GM12878 (cell line): ENCODE measurements around the gene ANAPC2. TPM values are rescaled to one million over a fixed set of nuclear protein-coding genes. Genes with fewer than 3 reads are reported as not detected.

Experiments used
- ATAC-seq: fragments of 200-7000 bp; cut with Tn5 transposase; 3 replicates; pipeline ENCODE4 v1.9.1; 2020; ENCODE audit warnings: mild to moderate bottlenecking, moderate library complexity
- BruUV-seq: library from RNA; stranded (reverse); fragments of 400-500 nt; replicated peaks from 2 replicates; lab custom pipeline; 2021; lab: Mats Ljungman, UMichigan
- CTCF ChIA-PET: fragments of 300-600 bp; sonication (Branson Sonifier 250); formaldehyde crosslinking; extraction: SDS; loops from one replicate; lab custom pipeline; 2021; ENCODE audit warnings: inconsistent platforms; lab: Yijun Ruan, JAX
- POLR2A ChIA-PET: fragments of 350-600 bp; formaldehyde crosslinking; extraction: SDS; loops from one replicate; lab custom pipeline; 2021; ENCODE audit warnings: inconsistent platforms; lab: Charles Lee
- RAD21 ChIA-PET: fragments of 300-600 bp; sonication (Branson Sonifier 250); formaldehyde crosslinking; loops from one replicate; lab custom pipeline; 2023; ENCODE audit warnings: antibody characterized with exemption; ENCODE audit not compliant: unreplicated experiment; lab: Charles Lee
- SMC1A ChIA-PET: fragments of 300-600 bp; sonication (Branson Sonifier 250); formaldehyde crosslinking; loops from one replicate; lab custom pipeline; 2023; ENCODE audit not compliant: unreplicated experiment, uncharacterized antibody; lab: Charles Lee
- DNase-seq: peaks from one replicate; pipeline ENCODE4 v3.0.0-alpha.2; 2011; ENCODE audit warnings: low read depth, low spot score
- FAIRE-seq: peaks from 3 replicates; lab custom pipeline; 2011; peaks lifted over from hg19 to GRCh38; lab: Jason Lieb, UNC
- H2AFZ ChIP-seq: 2 replicates; pipeline ENCODE4 v1.6.0; 2011; ENCODE audit warnings: low read depth, low read length, control low read depth; ENCODE audit not compliant: control insufficient read depth
- H3K27ac ChIP-seq: 2 replicates; pipeline ENCODE4 v1.5.1; 2011; ENCODE audit warnings: control low read depth; ENCODE audit not compliant: control insufficient read depth, insufficient read depth
- H3K27me3 ChIP-seq, 2 experiments: replicated peaks in 1 of 2; 2 replicates each; pipeline versions ENCODE4 v1.6.0 to v1.6.1; 2011; ENCODE audit warnings: low read length in 1 of 2; ENCODE audit not compliant: control insufficient read depth in 2 of 2, insufficient read depth in 2 of 2
- H3K36me3 ChIP-seq, 2 experiments: 2 replicates each; pipeline ENCODE4 v1.5.1; 2011; ENCODE audit warnings: low read length in 1 of 2; ENCODE audit not compliant: control insufficient read depth in 2 of 2, insufficient read depth in 2 of 2
- H3K4me1 ChIP-seq: 2 replicates; pipeline ENCODE4 v1.6.1; 2011; ENCODE audit warnings: mild to moderate bottlenecking, low read length, moderate library complexity, mixed read lengths; ENCODE audit not compliant: control insufficient read depth, insufficient read depth
- H3K4me2 ChIP-seq: 2 replicates; pipeline ENCODE4 v1.6.0; 2011; ENCODE audit warnings: control low read depth; ENCODE audit not compliant: control insufficient read depth, insufficient read depth
- H3K4me3 ChIP-seq: fragments of 200-600 bp; sonication (generic); 2 replicates; pipeline ENCODE4 v1.5.1; 2016
- H3K79me2 ChIP-seq: 2 replicates; pipeline ENCODE4 v1.6.0; 2011; ENCODE audit warnings: low read length; ENCODE audit not compliant: control insufficient read depth, insufficient read depth
- H3K9ac ChIP-seq: 2 replicates; pipeline ENCODE4 v1.8.0; 2011; ENCODE audit warnings: low read length, control low read depth, mixed read lengths; ENCODE audit not compliant: control insufficient read depth, insufficient read depth
- H3K9me3 ChIP-seq: replicated peaks from 3 replicates; pipeline ENCODE4 v1.5.1; 2011; ENCODE audit warnings: mild to moderate bottlenecking, low read length; ENCODE audit not compliant: control insufficient read depth, insufficient read depth
- H4K20me1 ChIP-seq: 2 replicates; pipeline ENCODE4 v1.6.0; 2011; ENCODE audit not compliant: control insufficient read depth, insufficient read depth
- BRCA1 ChIP-seq: IDR thresholded peaks from 2 replicates; pipeline ENCODE4 v1.6.1; 2011; ENCODE audit warnings: low read depth, low read length, improper control_type of control experiment
- CBX3 ChIP-seq: fragments of 200-600 bp; sonication (generic); IDR thresholded peaks from 2 replicates; pipeline ENCODE4 v1.6.1; 2016; ENCODE audit warnings: low read depth, borderline replicate concordance
- DPF2 ChIP-seq: fragments of 450-650 bp; IDR thresholded peaks from 2 replicates; pipeline ENCODE4 v1.6.1; 2017; ENCODE audit warnings: mild to moderate bottlenecking
- ETV6 ChIP-seq, 2 experiments: fragments of 450-650 bp in 1 of 2; IDR thresholded peaks in 1 of 2; conservative IDR thresholded peaks in 1 of 2; 2 replicates each; pipeline ENCODE4 v1.6.1; 2014; ENCODE audit warnings: antibody characterized with exemption in 1 of 2, borderline replicate concordance in 1 of 2, low read depth in 1 of 2, mild to moderate bottlenecking in 1 of 2, moderate library complexity in 1 of 2
- FOXM1 ChIP-seq: IDR thresholded peaks from 2 replicates; pipeline ENCODE4 v1.6.1; 2012; ENCODE audit warnings: low read depth, mild to moderate bottlenecking, inconsistent platforms, low read length, moderate library complexity
- IRF4 ChIP-seq: IDR thresholded peaks from 2 replicates; pipeline ENCODE4 v1.6.1; 2011; ENCODE audit warnings: low read depth, low read length
- JUND ChIP-seq: IDR thresholded peaks from 2 replicates; pipeline ENCODE4 v1.6.1; 2012; ENCODE audit warnings: low read depth, mild to moderate bottlenecking, low read length, improper control_type of control experiment, moderate library complexity
- KAT2A ChIP-seq: conservative IDR thresholded peaks from 2 replicates; pipeline ENCODE4 v1.6.1; 2011; ENCODE audit warnings: low read depth, low read length; ENCODE audit not compliant: control insufficient read depth
- MYC ChIP-seq: IDR thresholded peaks from 2 replicates; pipeline ENCODE4 v1.6.1; 2011; ENCODE audit warnings: mild to moderate bottlenecking, low read length, moderate library complexity, inconsistent platforms; ENCODE audit not compliant: insufficient read depth, insufficient replicate concordance, insufficient read length, severe bottlenecking
- NFXL1 ChIP-seq: fragments of 450-650 bp; IDR thresholded peaks from 2 replicates; pipeline ENCODE4 v1.6.1; 2017; ENCODE audit warnings: antibody characterized with exemption, mild to moderate bottlenecking, borderline replicate concordance
- POLR2AphosphoS5 ChIP-seq: IDR thresholded peaks from 2 replicates; pipeline ENCODE4 v1.6.1; 2011; ENCODE audit warnings: mild to moderate bottlenecking, low read length, inconsistent platforms
- SMAD1 ChIP-seq: fragments of 450-650 bp; IDR thresholded peaks from 2 replicates; pipeline ENCODE4 v1.6.1; 2018; ENCODE audit warnings: mild to moderate bottlenecking, low read depth; ENCODE audit not compliant: partially characterized antibody
- SMARCA5 ChIP-seq: fragments of 450-650 bp; IDR thresholded peaks from 2 replicates; pipeline ENCODE4 v1.6.1; 2017; ENCODE audit warnings: mild to moderate bottlenecking
- STAT1 ChIP-seq: fragments of 450-650 bp; conservative IDR thresholded peaks from 2 replicates; pipeline ENCODE4 v1.6.1; 2014; ENCODE audit warnings: antibody characterized with exemption, mild to moderate bottlenecking
- SUPT20H ChIP-seq: IDR thresholded peaks from 2 replicates; pipeline ENCODE4 v1.6.1; 2011; ENCODE audit warnings: low read depth, mild to moderate bottlenecking, low read length, moderate library complexity, borderline replicate concordance; ENCODE audit not compliant: control insufficient read depth
- TBL1XR1 ChIP-seq: IDR thresholded peaks from 2 replicates; pipeline ENCODE4 v1.6.1; 2012; ENCODE audit warnings: low read depth, low read length, improper control_type of control experiment
- TCF12 ChIP-seq: IDR thresholded peaks from 2 replicates; pipeline ENCODE4 v1.6.1; 2011; ENCODE audit warnings: low read depth, mild to moderate bottlenecking, low read length
- ZNF384 ChIP-seq: IDR thresholded peaks from 2 replicates; pipeline ENCODE4 v1.6.1; 2012; ENCODE audit warnings: low read depth, mild to moderate bottlenecking, low read length, improper control_type of control experiment, borderline replicate concordance
- ZSCAN29 ChIP-seq: fragments of 450-650 bp; IDR thresholded peaks from 2 replicates; pipeline ENCODE4 v1.6.1; 2017; ENCODE audit warnings: mild to moderate bottlenecking, moderate library complexity
- WGBS: methylation state at CpG from one replicate; pipeline ENCODE4 v1.1.6; 2016; ENCODE audit warnings: low lambda C conversion rate; ENCODE audit not compliant: insufficient replicate concordance, insufficient coverage; ENCODE audit errors: missing lambda C conversion rate; 5-methylcytosine and 5-hydroxymethylcytosine counted together
- in situ Hi-C: fragments of 300-500 bp; cut with MboI; formaldehyde crosslinking; loops from 9 replicates; pipeline ENCODE4 v1.14.3; 2018; ENCODE audit warnings: mixed read lengths
- intact Hi-C: fragments of 100-400 bp; cut with micrococcal nuclease; formaldehyde crosslinking; loops from one replicate; pipeline ENCODE4 v1.14.2; 2022; ENCODE audit not compliant: unreplicated experiment
- polyA plus RNA-seq, 11 experiments: library from polyadenylated mRNA; depleted of rRNA in 4 of 11; unstranded in 6 of 11; stranded (reverse) in 5 of 11; fragments of >200 nt; fragmentation: Nextera tagmentation in 4 of 11; fragmentation: Illumina TruSeq in 1 of 11; extraction: Ambion mirVana in 4 of 11; extraction: Trizol in 1 of 11; gene quantifications; 1 replicate in 1 of 11; 2 replicates in 10 of 11; pipeline versions ENCODE4 v1.2.1 to v1.2.3, GENCODE V29; 2011 to 2016; ENCODE audit warnings: inconsistent platforms in 2 of 11, missing spikeins in 2 of 11, low read depth in 1 of 11
- total RNA-seq, 4 experiments: library from RNA; depleted of rRNA in 3 of 4; stranded (reverse); fragments of >200 nt in 3 of 4; fragmentation: Illumina TruSeq in 1 of 4; extraction: Trizol in 1 of 4; gene quantifications; 2 replicates each; pipeline versions ENCODE4 v1.2.1 to v1.2.3, GENCODE V29; 2013 to 2021
- TF ChIP-seq, protein P1 (sequence below): IDR thresholded peaks from 2 replicates; pipeline ENCODE4 v1.6.1; 2012; ENCODE audit warnings: low read depth, low read length, improper control_type of control experiment
- TF ChIP-seq, protein P2 (sequence below): IDR thresholded peaks from 2 replicates; pipeline ENCODE4 v1.6.1; 2012; ENCODE audit warnings: low read length, inconsistent platforms

ANAPC2 gene
- total and polyA plus RNA-seq, 10 of the 15 experiments (the other 5 are each of a cell fraction or from before 2014, with no cell fraction given), result 0.03 to 65.2 (median 20.5) TPM

DNA sequence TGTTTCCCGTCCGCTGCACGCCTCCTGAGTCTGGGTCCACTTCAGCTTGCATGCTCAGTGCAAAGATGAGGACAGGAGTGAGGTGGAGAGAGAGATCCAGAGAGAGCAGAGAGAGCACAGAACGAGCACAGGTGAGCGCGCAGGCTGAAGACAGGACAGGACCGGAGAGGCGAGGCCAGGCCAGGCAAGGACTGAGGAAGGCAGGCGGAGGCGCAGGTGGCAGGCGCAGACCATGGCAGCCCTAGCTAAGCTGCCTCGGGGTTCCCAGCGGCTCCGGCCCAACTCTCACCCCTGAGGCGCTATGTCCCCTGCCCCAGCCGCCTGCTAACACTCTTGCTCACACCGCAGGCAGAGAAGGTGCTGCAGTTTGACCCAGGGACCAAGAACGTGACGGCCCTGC, 39.7 kb downstream of the ANAPC2 start (continued):
- TF ChIP-seq, protein P1, sequence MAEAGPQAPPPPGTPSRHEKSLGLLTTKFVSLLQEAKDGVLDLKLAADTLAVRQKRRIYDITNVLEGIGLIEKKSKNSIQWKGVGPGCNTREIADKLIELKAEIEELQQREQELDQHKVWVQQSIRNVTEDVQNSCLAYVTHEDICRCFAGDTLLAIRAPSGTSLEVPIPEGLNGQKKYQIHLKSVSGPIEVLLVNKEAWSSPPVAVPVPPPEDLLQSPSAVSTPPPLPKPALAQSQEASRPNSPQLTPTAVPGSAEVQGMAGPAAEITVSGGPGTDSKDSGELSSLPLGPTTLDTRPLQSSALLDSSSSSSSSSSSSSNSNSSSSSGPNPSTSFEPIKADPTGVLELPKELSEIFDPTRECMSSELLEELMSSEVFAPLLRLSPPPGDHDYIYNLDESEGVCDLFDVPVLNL, result no peak
- no peak for TF ChIP-seq TBL1XR1
- TF ChIP-seq SMAD1, result no peak
- TF ChIP-seq IRF4, result no peak
- TF ChIP-seq FOXM1, result no peak
- no peak for TF ChIP-seq TCF12
- no peak for TF ChIP-seq SUPT20H
- no peak for TF ChIP-seq CBX3
- no peak for TF ChIP-seq NFXL1

DNA sequence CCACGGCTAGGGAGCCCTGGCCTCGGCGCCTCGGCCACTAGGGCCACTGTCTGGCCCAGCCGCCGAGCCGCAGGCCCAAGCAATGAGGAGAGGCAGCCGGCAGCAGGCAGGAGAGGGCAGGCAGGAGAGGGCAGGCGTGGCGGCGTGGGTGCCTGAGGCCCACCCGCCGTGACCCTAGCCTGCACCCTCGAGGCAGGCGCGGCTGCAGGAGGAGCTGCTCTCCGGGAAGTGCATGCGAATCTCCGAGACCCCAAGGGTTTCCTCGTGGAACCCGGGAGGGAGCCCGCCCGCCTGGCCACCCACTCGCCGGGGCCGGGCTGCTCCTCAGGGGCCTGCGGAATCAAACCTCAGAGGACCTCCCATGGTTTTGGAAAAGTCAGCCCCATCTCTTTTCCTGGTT, 40.1 kb downstream of the ANAPC2 start:
- DNase-seq, result no peak
- BruUV-seq, result no TSS peak
- WGBS, result 79% methylated on average over 27 of the region's 27 CpGs
- Histone ChIP-seq H2AFZ (no peak overlapping the region), H3K4me2 (no peak overlapping the region), H3K79me2 (no peaks in the 10 kb centered on the region), H3K4me3 (no peak overlapping the region), H3K9me3 (no peaks in the 10 kb centered on the region; the same call in 2 of the 3 replicates), H3K27ac (no peak overlapping the region), H4K20me1 (no peaks in the 10 kb centered on the region), H3K36me3 (no peaks in the 10 kb centered on the region), H3K9ac (no peak overlapping the region), H3K4me1 (peaks cover 9% of the 10 kb centered on the region; the same call in 1 of the 2 replicates), H3K27me3 (no peaks in the 10 kb centered on the region)
- POLR2A ChIA-PET, result interaction anchor here (1.0 kb wide), 1 partner anchor 18 kb away, joined by 3 read pairs; no protein-coding TSS in a partner anchor
- no peak for FAIRE-seq
- in situ Hi-C loops, result no loop called here
- intact Hi-C loops, result no loop called here
- CTCF ChIA-PET, result no interaction called here
- RAD21 ChIA-PET, result interaction anchor here (3.6 kb wide), 1 partner anchor 62 kb away, joined by 11 read pairs; the partner anchor contains the start of gene MAN1B1
- ATAC-seq, result no peak
- SMC1A ChIA-PET, result interaction anchor here (4.7 kb wide), 1 partner anchor 18 kb away, joined by 28 read pairs; no protein-coding TSS in a partner anchor
- TF ChIP-seq SMARCA5 (no peak), BRCA1 (no peak), POLR2AphosphoS5 (no peak), ETV6 (conservative IDR thresholded peaks at IDR 0.05 in 1 of 2, IDR thresholded peaks at IDR 0.05 in 1 of 2; ENCODE audit: borderline replicate concordance in 1 of 2, low read depth in 1 of 2) (no peak), MYC (no peak), ZNF384 (no peak), STAT1 (no peak), JUND (no peak), DPF2 (no peak), KAT2A (no peak), ZSCAN29 (no peak)
- TF ChIP-seq, protein P2, sequence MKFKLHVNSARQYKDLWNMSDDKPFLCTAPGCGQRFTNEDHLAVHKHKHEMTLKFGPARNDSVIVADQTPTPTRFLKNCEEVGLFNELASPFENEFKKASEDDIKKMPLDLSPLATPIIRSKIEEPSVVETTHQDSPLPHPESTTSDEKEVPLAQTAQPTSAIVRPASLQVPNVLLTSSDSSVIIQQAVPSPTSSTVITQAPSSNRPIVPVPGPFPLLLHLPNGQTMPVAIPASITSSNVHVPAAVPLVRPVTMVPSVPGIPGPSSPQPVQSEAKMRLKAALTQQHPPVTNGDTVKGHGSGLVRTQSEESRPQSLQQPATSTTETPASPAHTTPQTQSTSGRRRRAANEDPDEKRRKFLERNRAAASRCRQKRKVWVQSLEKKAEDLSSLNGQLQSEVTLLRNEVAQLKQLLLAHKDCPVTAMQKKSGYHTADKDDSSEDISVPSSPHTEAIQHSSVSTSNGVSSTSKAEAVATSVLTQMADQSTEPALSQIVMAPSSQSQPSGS, result no peak
